HEK293 (cell line): ENCODE measurements around the gene MBLAC1.

Experiments
- CTCF ChIA-PET: fragments of 350-600 bp; formaldehyde crosslinking; extraction: SDS; loops from one replicate; lab custom pipeline; 2021; ENCODE audit warnings: antibody characterized with exemption; lab: Yijun Ruan, JAX
- POLR2A ChIA-PET: fragments of 300-600 bp; formaldehyde crosslinking; extraction: SDS; loops from one replicate; lab custom pipeline; 2020; ENCODE audit warnings: antibody characterized with exemption, inconsistent platforms; lab: Yijun Ruan, JAX
- H3K27ac ChIP-seq: fragments of 200-500 bp; sonication (Bioruptor generic); 2 replicates; pipeline ENCODE4 v1.5.1; 2014; ENCODE audit warnings: low read depth, low read length, control low read depth, inconsistent platforms; ENCODE audit errors: extremely low read depth
- H3K36me3 ChIP-seq, 2 experiments: fragments of 200-500 bp in 1 of 2; sonication (Bioruptor generic) in 1 of 2; 1 replicate in 1 of 2; 2 replicates in 1 of 2; pipeline ENCODE4 v1.5.1; 2014 to 2017; ENCODE audit warnings: inconsistent platforms in 2 of 2, low read length in 2 of 2; ENCODE audit not compliant: control insufficient read depth in 2 of 2, insufficient read depth in 1 of 2
- H3K4me1 ChIP-seq: fragments of 200-500 bp; sonication (Bioruptor generic); 2 replicates; pipeline ENCODE4 v1.5.1; 2014; ENCODE audit warnings: mild to moderate bottlenecking, low read length, inconsistent platforms; ENCODE audit not compliant: control insufficient read depth, insufficient read depth
- H3K4me3 ChIP-seq: 2 replicates; pipeline ENCODE4 v1.5.1; 2011; ENCODE audit warnings: low read depth, mild to moderate bottlenecking, control low read depth, low read length, moderate library complexity
- H3K9me3 ChIP-seq: fragments of 200-500 bp; sonication (Bioruptor generic); 2 replicates; pipeline ENCODE4 v1.5.1; 2014; ENCODE audit warnings: low read depth, low read length, inconsistent platforms; ENCODE audit not compliant: control insufficient read depth, insufficient read depth
- BCL6B ChIP-seq: fragments of 450-650 bp; formaldehyde crosslinking; IDR thresholded peaks from 2 replicates; pipeline ENCODE4 v1.5.1; 2017; ENCODE audit warnings: missing biosample characterization, missing genetic modification characterization
- GLIS1 ChIP-seq: fragments of 450-650 bp; formaldehyde crosslinking; IDR thresholded peaks from 2 replicates; pipeline ENCODE4 v1.5.1; 2016; ENCODE audit warnings: missing biosample characterization, missing genetic modification characterization
- IKZF3 ChIP-seq: fragments of 450-650 bp; IDR thresholded peaks from 2 replicates; pipeline ENCODE4 v1.5.0; 2018; ENCODE audit warnings: missing biosample characterization, mild to moderate bottlenecking, missing genetic modification characterization, moderate library complexity
- KLF17 ChIP-seq: fragments of 450-650 bp; formaldehyde crosslinking; IDR thresholded peaks from 2 replicates; pipeline ENCODE4 v1.5.1; 2016; ENCODE audit warnings: missing biosample characterization, missing genetic modification characterization
- KLF8 ChIP-seq: fragments of 450-650 bp; formaldehyde crosslinking; IDR thresholded peaks from 2 replicates; pipeline ENCODE4 v1.5.1; 2016; ENCODE audit warnings: missing biosample characterization, missing genetic modification characterization
- MZF1 ChIP-seq: fragments of 450-650 bp; formaldehyde crosslinking; IDR thresholded peaks from 2 replicates; pipeline ENCODE4 v1.5.1; 2017; ENCODE audit warnings: missing biosample characterization, missing genetic modification characterization, borderline replicate concordance
- PRDM1 ChIP-seq: fragments of 450-650 bp; formaldehyde crosslinking; IDR thresholded peaks from 2 replicates; pipeline ENCODE4; 2016; ENCODE audit warnings: missing biosample characterization, missing genetic modification characterization
- SCRT1 ChIP-seq: fragments of 450-650 bp; formaldehyde crosslinking; IDR thresholded peaks from 2 replicates; pipeline ENCODE4 v1.5.1; 2016; ENCODE audit warnings: missing biosample characterization, missing genetic modification characterization, borderline replicate concordance
- SCRT2 ChIP-seq: fragments of 450-650 bp; formaldehyde crosslinking; IDR thresholded peaks from 2 replicates; pipeline ENCODE4 v1.5.1; 2016; ENCODE audit warnings: missing biosample characterization, missing genetic modification characterization
- WT1 ChIP-seq: fragments of 450-650 bp; formaldehyde crosslinking; IDR thresholded peaks from 2 replicates; pipeline ENCODE4 v1.5.1; 2016; ENCODE audit warnings: missing biosample characterization, missing genetic modification characterization
- ZNF133 ChIP-seq: fragments of 450-650 bp; formaldehyde crosslinking; IDR thresholded peaks from 2 replicates; pipeline ENCODE4 v1.5.1; 2016; ENCODE audit warnings: missing biosample characterization, missing genetic modification characterization
- ZNF140 ChIP-seq: fragments of 450-650 bp; formaldehyde crosslinking; IDR thresholded peaks from 2 replicates; pipeline ENCODE4 v1.5.1; 2016; ENCODE audit warnings: missing biosample characterization, missing genetic modification characterization
- ZNF214 ChIP-seq: fragments of 450-650 bp; formaldehyde crosslinking; IDR thresholded peaks from 2 replicates; pipeline ENCODE4 v1.5.1; 2017; ENCODE audit warnings: missing biosample characterization, mild to moderate bottlenecking, missing genetic modification characterization, borderline replicate concordance
- ZNF366 ChIP-seq: fragments of 450-650 bp; formaldehyde crosslinking; conservative IDR thresholded peaks from 2 replicates; pipeline ENCODE4 v1.5.1; 2016; ENCODE audit warnings: missing biosample characterization, missing genetic modification characterization
- ZNF394 ChIP-seq: fragments of 450-650 bp; formaldehyde crosslinking; IDR thresholded peaks from 2 replicates; pipeline ENCODE4 v1.5.1; 2016; ENCODE audit warnings: missing biosample characterization, missing genetic modification characterization, mild to moderate bottlenecking, moderate library complexity, borderline replicate concordance
- ZNF561 ChIP-seq: fragments of 450-650 bp; IDR thresholded peaks from 2 replicates; pipeline ENCODE4 v1.5.1; 2018; ENCODE audit warnings: missing biosample characterization, missing genetic modification characterization, borderline replicate concordance
- ZNF600 ChIP-seq: fragments of 450-650 bp; formaldehyde crosslinking; IDR thresholded peaks from 2 replicates; pipeline ENCODE4 v1.5.1; 2016; ENCODE audit warnings: missing biosample characterization, missing genetic modification characterization
- ZNF660 ChIP-seq: fragments of 450-650 bp; IDR thresholded peaks from 2 replicates; pipeline ENCODE4 v1.5.1; 2018; ENCODE audit warnings: missing biosample characterization, mild to moderate bottlenecking, missing genetic modification characterization
- ZNF76 ChIP-seq: fragments of 450-650 bp; formaldehyde crosslinking; IDR thresholded peaks from 2 replicates; pipeline ENCODE4; 2016; ENCODE audit warnings: low read depth, missing biosample characterization, missing genetic modification characterization, borderline replicate concordance

MBLAC1 gene

DNA sequence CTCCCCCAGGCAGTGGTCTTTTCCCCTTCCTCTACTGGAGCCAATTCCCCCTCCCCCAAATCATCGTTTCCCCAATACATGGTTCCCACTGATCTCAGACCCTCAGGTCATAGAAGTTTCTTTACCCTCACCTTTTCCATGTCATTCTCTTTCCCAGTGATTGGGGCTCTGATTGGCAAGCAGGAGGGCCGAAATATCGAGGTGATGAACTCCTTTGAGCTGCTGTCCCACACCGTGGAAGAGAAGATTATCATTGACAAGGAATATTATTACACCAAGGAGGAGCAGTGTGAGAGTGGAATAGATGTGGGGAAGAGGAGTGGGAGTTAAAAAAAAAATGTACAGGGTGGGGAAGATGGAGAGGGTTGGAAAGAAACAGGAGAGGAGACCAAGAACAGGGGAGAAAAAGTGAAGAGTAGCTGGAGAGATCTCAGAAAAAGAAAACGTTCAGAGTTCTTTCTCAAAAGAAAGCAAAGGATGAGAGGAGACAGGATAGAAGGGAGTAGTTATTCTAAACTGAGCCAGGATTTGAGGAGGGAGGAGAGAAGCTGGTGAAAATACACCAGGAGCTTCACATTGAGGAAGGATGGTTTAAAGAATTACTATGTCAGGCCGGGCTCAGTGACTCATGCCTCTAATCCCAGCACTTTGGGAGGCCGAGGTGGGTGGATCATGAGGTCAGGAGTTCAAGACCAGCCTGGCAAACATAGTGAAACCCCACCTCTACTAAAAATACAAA lies 37.1 kb upstream of the MBLAC1 start (continued):
- peak; percentile 18; the same call in 1 of the 2 replicates for TF ChIP-seq KLF17 (tag by site-specific recombination)
- no peak for TF ChIP-seq ZNF561 (tag by site-specific recombination)
- TF ChIP-seq PRDM1 (tag by site-specific recombination): peak; percentile 92
- TF ChIP-seq WT1 (tag by site-specific recombination): peak; percentile 31; the same call in 1 of the 2 replicates
- TF ChIP-seq ZNF76 (tag by site-specific recombination): no peak
- peak; percentile 52; the same call in 1 of the 2 replicates for TF ChIP-seq IKZF3 (tag by site-specific recombination)
- no peak for TF ChIP-seq MZF1 (tag by site-specific recombination)
- peak; percentile 90 for TF ChIP-seq ZNF394 (tag by site-specific recombination)

DNA sequence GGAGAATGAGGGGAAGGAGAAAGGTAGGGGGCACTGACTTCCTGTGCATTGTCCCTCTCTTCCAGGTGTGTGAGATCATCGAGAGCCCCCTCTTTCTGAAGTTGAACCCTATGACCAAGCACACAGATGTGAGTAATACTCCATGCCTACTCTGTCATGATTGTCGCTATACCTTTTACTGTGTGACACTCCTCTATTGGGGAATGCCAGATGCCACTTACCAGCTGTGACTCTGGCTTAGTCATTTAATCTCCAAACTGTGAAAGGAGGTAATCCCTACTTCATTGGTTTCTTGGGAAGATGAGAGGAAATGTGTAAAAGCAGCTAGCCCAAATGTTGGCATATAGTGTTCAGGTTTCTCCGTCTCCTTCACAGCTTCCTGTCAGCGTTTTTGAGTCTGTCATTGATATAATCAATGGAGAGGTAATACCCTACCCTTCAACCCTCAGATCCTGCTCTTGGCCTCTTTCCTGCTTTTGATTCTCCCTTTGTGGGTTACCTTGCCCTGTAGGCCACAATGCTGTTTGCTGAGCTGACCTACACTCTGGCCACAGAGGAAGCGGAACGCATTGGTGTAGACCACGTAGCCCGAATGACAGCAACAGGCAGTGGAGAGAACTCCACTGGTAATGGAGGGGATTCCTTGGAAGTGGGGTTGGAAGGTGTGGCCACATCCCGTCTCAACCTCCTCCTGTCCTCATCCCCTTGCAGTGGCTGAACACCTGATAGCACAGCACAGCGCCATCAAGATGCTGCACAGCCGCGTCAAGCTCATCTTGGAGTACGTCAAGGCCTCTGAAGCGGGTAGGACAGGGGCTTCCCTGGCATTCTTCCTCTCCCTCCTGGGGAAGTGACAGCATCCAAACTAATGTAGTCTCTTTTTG lies 36.0 kb upstream of the MBLAC1 start:
- H3K27ac ChIP-seq: no peak overlapping the region
- no peak for TF ChIP-seq ZNF133 (tag by site-specific recombination)
- TF ChIP-seq GLIS1 (tag by site-specific recombination): 0 out of 2 replicates have a peak, but pooled peaks have one; percentile 8
- peak; percentile 11; the same call in 1 of the 2 replicates for TF ChIP-seq ZNF394 (tag by site-specific recombination)
- peak; percentile 73; the same call in 1 of the 2 replicates for TF ChIP-seq ZNF600 (tag by site-specific recombination)
- no peak for TF ChIP-seq ZNF660
- no peak for TF ChIP-seq BCL6B
- TF ChIP-seq KLF8: peak; percentile 11; the same call in 1 of the 2 replicates
- peak; percentile 70; the same call in 1 of the 2 replicates for TF ChIP-seq ZNF214 (tag by site-specific recombination)
- no peak for TF ChIP-seq ZNF140 (tag by site-specific recombination)
- TF ChIP-seq SCRT1 (tag by site-specific recombination): peak; percentile 49; the same call in 1 of the 2 replicates
- TF ChIP-seq SCRT2 (tag by site-specific recombination): peak; percentile 88
- TF ChIP-seq ZNF366 (tag by site-specific recombination): peak; percentile 31
- peaks cover 23 to 56% of the 10 kb centered on the region in 2 experiments for H3K36me3 ChIP-seq
- H3K4me1 ChIP-seq: peaks cover 8% of the 10 kb centered on the region
- ChIA-PET CTCF (interaction anchor here (0.6 to 1.3 kb wide), 2 partner anchors 38 to 40 kb away, joined by 3 to 4 read pairs; no protein-coding TSS in a partner anchor), POLR2A (interaction anchor here (1.1 to 7.9 kb wide), 4 partner anchors 8 to 58 kb away, joined by 3 to 115 read pairs (median 4); partner anchors contain the start of genes AP4M1, LAMTOR4, MBLAC1 and MCM7)
- no peak overlapping the region for H3K4me3 ChIP-seq
- no peaks in the 10 kb centered on the region for H3K9me3 ChIP-seq
